Kidney epithelial cell (primary cell): ENCODE data around the gene GRB10. TPM values are rescaled to one million over a fixed set of nuclear protein-coding genes. Genes with fewer than 3 reads are reported as not detected.

Source experiments
- DNase-seq: peaks from one replicate; pipeline ENCODE4 v3.0.0-alpha.2; 2010; ENCODE audit warnings: low read depth
- H3K27me3 ChIP-seq: 2 replicates; pipeline ENCODE4 v1.6.0; 2011; ENCODE audit warnings: low read length; ENCODE audit not compliant: control insufficient read depth, insufficient read depth
- H3K36me3 ChIP-seq: 2 replicates; pipeline ENCODE4 v1.5.1; 2011; ENCODE audit warnings: low read length; ENCODE audit not compliant: control insufficient read depth, insufficient read depth
- H3K4me3 ChIP-seq: 2 replicates; pipeline ENCODE4 v1.5.1; 2011; ENCODE audit warnings: low read depth, mild to moderate bottlenecking, control low read depth, low read length
- CTCF ChIP-seq: IDR thresholded peaks from 2 replicates; pipeline ENCODE4 v1.5.1; 2011; ENCODE audit warnings: mild to moderate bottlenecking, moderate library complexity, low read length, control low read depth, inconsistent platforms; ENCODE audit not compliant: insufficient read depth, poor library complexity, severe bottlenecking
- total RNA-seq: library from RNA; depleted of rRNA; stranded (reverse); fragments of >200 nt; gene quantifications from 2 replicates; pipeline ENCODE4 v1.2.3, GENCODE V29; 2015

GRB10 gene
- total RNA-seq, 1 donor from 2014 or later: 86.3 TPM

- H3K4me3 ChIP-seq: no peak overlapping the region
- DNase-seq: no peak
- H3K27me3 ChIP-seq: no peaks in the 10 kb centered on the region
- no peak for TF ChIP-seq CTCF
- H3K36me3 ChIP-seq: peaks cover 1% of the 10 kb centered on the region
These were observed 124.8 kb downstream of the GRB10 start for GRCh38 chr7:50657912-50658311.

- TF ChIP-seq CTCF: no peak
- H3K4me3 ChIP-seq: no peak overlapping the region
- no peak for DNase-seq
- peaks cover 1% of the 10 kb centered on the region for H3K36me3 ChIP-seq
- no peaks in the 10 kb centered on the region for H3K27me3 ChIP-seq
These were observed 125.3 kb downstream of the GRB10 start for GRCh38 chr7:50657341-50657873.

GRCh38 chr7:50656141-50656895 is 126.4 kb downstream of the GRB10 start:
- Histone ChIP-seq H3K4me3 (no peak overlapping the region), H3K36me3 (peaks cover 1% of the 10 kb centered on the region), H3K27me3 (no peaks in the 10 kb centered on the region)
- DNase-seq: no peak
- TF ChIP-seq CTCF: no peak

- Histone ChIP-seq H3K4me3 (no peak overlapping the region), H3K27me3 (no peaks in the 10 kb centered on the region), H3K36me3 (peaks cover 1% of the 10 kb centered on the region)
- DNase-seq: no peak
- TF ChIP-seq CTCF: no peak
These were observed 127.2 kb downstream of the GRB10 start for GRCh38 chr7:50655490-50655889.

- no peak for DNase-seq
- TF ChIP-seq CTCF: no peak
- no peak overlapping the region for H3K4me3 ChIP-seq
- H3K27me3 ChIP-seq: no peaks in the 10 kb centered on the region
- peaks cover 1% of the 10 kb centered on the region for H3K36me3 ChIP-seq
These were observed 127.7 kb downstream of the GRB10 start for GRCh38 chr7:50655020-50655419.
